ENCODE data around the gene LAMA3.
"Not testable (repeated sequence)": the region's sequence is repeated elsewhere in the genome, so short reads cannot be mapped to it uniquely, and the experiment has no call there.

The LAMA3 gene

DNA sequence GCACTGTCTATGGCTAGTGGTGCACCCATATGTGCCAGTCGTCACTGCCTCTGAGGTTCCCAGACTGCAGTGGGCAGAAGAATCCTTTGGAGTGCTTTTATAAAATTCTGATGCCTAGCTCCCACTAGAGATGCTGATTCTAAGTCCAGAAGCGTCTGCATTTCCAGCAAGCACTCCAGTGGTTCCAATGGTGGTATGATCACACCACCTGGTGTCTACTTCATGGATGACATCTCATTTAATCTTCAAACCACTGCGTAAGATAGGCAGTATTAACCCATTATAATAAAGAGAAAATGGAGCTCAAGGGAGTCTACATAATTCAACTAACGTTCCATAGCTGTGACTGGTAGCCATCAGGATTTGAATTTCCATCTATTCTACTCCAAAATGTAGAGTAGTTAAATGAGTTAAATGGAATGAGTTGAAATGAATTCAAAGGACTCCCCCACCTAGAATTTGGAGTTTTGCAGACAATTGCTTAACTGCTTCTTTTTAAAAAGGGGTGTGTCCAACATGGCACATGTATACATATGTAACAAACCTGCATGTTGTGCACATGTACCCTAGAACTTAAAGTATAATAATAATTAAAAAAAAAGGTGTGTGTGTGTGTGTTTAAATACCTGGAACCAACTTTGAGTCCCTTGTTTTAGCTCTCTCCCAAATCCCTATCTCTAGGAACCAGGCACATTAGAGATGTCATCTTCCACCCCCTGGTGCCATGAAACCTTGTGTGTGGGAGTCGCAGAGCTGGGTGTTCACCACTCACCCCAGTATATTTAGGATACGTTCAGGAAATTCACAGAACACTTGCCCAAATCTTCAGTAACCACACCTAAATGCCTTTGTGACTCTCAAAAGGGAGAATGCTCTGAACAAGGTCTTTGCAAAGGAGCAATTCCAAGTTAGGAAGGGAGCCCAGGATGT, 14.1 kb downstream of the LAMA3 start:
- DNase-seq (ENCODE audit: low read depth in 3 of 3) = no peak

DNA sequence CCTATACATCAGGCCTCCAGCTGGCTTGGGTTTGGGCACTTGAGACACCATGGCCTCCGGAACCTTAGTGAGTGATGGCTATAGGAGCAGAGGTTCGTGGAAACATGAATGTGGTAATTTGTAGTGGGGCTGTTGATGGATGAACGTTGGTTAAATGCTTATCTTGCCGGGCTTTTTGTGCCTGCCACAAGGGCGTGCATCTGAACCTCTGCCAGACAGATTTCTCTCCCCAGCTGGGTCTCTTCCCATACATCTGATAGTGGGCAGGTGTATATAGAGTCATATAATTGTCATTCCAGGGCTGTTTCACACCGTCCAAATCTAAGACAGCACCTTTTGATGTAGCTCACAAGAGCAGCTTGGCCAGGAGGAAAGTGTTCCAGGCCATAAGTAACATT, 14.7 kb downstream of the LAMA3 start:
- DNase-seq (ENCODE audit: low read depth in 3 of 3) = no peak

DNA sequence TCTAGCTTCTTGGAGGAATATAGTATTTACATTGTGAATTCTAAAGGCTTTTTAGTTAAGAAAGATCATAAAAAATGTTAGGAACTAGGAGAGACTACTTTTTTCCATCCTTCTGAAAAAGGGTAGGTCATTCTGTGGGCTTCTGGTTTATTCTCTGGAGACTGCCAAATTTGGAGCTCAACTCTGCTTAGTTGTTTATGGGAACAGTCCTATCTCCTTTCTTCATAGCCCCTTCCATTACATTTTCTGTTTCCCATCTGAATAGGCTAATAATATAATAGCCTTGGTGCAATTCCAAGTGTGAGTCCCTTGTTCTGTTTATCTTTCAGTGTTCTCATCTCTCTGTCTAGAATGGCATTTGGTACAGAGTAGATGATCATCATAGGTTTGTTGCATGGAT, 15.6 kb downstream of the LAMA3 start:
- DNase-seq (ENCODE audit: low read depth in 3 of 3) = no peak

DNA sequence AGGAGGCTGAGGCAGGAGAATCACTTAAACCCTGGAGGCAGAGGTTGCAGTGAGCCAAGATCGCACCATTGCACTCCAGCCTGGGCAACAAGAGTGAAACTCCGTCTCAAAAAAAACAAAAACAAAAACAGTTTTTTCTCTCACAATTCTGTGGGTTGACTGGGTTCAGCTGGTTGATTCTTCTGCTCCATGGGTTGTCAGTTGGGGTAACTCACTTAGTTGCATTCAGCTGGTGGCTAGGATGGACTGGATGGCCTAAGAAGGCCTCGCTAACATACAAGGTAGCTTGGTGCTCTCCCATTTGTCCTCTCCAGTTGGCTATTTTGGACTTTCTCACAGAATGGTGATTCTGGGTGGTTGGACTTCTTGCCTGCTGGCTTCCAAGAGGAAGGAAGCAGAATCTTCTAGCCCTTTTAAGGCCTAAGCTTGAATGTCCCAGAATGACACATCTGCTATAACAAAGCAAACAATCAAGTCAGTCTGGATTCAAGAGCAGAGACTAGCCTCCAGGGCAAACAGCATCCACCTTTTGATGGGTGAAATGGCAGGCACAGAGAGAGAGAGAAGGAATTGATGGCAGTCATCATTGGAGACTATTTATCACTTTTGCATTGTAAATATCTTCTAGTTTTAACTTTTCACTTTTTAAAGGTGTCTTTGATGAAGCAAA, 17.9 kb downstream of the LAMA3 start:
- no peak for DNase-seq (ENCODE audit: low read depth in 3 of 3)

DNA sequence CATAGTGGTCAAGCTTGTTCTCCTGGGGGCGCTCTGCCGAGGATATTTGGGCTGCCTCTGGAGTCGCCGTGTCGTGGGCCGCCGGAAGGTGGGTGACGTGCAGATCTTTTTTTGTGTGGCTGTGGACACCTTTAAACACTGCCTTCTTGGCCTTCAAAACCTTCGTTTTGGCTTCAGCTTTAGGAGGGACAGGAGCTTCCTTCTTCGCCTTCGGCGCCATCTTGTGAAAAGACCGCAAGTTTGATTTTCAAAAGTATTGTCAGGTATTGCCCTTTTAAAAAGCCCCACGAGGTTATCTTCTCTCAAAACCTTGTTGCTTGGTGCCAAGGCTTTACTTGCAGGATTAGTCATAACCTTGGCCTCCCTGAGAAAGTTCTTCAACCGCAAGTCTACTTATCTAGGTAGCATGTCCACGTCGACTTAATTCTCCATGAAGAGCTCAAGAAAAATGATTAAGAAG, 20.8 kb downstream of the LAMA3 start:
- no peak for DNase-seq (ENCODE audit: low read depth in 3 of 3)

DNA sequence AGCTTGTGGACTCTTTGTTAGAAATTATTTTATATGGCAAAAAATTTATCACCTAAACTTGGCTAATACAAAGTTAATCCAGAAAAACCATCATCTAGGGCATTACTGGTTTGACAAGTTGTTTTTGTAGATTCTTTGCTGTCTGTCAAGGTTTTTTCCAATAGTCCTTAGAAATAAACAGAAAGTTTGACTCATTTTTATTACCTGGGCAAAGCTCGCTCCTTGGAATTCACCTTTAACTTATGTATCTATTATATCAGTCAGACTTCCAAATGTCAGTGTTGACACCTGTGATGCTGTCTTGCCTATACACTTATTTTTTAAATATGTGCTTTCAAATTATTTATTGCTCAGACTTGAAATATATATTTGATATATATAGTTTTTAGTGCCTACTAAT, 21.7 kb downstream of the LAMA3 start:
- no peak for DNase-seq (ENCODE audit: low read depth in 3 of 3)

DNA sequence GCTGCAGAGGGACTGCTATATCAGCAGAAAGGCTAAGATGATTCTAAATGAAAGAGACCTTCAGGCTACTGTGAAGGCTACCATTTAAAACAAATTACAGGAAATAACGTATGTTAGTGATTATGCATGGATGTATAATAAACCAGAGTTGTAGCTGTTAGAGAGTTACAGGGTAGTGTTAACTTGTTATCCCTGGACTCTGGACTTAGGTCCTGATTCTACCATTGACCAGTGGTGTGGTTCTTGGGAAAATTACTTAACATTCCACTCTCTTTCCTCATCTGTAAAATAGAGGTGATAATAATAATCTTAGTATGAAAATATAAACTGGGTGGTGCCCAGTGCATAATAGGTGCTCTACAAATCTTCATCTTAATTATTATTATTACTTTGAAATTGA, 22.2 kb downstream of the LAMA3 start:
- DNase-seq (ENCODE audit: low read depth in 3 of 3) = no peak

DNA sequence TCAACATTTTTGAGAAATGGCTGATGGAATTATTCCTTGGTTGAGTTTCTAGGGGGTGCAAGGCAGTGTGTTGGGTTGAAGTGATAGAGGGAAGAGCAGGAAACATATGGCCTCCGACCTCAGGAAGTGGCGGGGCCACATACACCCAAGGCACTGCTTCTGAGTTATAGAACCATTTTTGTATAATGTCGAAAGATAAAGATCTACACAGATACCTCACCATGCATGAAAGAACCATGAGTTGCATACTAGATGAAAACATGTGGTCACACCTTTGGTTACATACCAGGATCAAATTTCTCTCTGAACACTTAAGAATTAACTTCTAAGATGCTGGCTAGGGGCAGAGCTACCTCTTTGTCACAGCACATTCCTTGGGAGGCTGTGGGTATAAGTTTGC, 23.2 kb downstream of the LAMA3 start:
- DNase-seq (ENCODE audit: low read depth in 3 of 3) = no peak

DNA sequence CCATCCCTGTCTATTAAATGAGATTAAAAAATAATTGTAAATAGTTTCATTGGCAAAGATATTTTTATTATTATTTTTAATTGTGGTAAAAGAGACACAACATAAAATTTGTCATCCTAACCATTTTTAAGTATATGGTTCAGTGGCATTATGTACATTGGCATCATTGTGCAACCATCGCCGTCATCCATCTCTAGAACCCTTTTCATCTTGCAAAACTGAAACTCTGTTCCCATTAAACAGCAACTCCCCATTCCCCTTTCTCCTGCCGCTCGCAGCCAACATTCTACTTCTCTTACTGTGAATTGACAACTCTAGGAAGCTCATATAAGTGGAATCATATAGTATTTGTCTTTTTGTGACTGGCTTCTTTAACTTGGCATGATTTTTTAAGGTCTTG, 25.3 kb downstream of the LAMA3 start:
- no peak for DNase-seq (ENCODE audit: low read depth in 3 of 3)

DNA sequence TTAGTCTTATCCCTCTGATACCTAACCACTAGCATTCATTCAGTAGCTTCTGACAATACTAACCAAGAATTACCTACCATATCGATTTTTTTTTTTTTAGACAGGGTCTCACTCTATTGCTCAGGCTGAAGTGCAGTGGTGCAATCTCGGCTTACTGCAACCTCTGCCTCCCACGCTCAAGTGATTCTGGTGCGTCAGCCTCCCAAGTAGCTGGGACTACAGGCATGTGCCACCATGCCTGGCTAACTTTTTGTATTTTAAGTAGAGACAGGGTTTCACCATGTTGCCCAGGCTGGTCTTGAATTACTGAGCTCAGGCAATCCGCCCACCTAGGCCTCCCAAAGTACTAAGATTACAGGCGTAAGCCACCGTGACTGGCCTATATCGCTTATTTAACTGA, 26.8 kb downstream of the LAMA3 start:
- DNase-seq (ENCODE audit: low read depth in 3 of 3) = not testable (repeated sequence)

DNA sequence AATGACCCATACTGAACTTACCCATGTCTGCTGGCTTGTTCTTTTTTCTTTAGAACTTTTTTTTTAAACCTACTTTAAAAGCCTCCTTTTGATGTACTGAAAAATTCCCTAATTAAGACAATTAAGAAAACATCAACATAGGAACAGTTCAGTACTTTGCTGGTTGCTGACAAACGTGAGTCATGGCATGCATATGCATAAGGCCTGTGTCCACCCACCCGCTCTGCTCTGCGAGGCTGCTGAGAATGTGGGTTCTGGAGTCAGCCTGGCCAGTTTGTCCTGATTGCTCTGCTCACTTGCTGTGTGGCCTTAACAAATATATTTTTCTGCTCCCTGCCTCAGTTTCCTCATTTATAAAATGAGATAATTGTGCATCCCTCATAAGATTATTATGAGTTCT, 27.3 kb downstream of the LAMA3 start:
- no peak for DNase-seq (ENCODE audit: low read depth in 3 of 3)

DNA sequence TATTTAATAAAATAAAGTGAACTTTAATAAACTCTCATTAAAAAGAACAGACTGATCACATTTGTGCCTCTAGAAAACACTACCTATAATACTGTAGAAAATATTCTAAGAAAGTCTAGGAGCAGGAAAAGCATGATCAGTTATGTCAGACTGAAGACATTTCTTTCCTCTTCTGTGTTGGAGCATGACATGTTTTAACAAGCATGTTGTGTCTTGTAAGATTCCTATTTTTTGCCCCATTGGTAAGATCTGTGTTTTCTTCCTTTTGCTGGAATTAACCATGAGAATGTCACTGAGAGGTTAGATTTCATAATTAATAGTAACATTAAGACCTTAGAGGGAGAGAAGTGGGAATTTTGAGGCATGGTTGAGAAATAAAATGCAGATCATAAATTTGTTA, 27.7 kb downstream of the LAMA3 start:
- no peak for DNase-seq (ENCODE audit: low read depth in 3 of 3)

DNA sequence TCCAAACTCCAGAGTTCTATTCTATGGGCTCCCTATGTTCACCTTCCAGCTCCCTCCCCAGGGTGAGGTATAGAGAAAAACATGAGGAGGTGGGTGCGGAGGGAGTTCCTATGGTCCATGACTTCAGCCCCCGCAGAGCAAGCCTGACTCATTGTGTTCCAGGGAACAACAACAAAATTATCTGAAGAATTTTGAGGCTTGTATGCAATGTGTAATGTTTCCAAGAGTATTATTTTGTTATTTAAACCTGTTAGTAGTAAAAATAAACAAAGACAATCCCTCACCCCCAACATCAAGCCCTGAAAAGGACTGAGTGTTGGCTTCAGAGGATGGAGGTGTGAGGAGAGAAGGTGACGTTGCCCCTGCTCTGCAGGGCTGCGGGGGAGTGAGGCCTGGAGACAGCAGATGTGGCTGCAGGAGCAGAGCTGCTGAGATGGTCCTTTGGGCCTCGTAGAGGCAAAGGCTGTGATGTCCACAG, 29.0 kb downstream of the LAMA3 start:
- no peak for DNase-seq (ENCODE audit: low read depth in 3 of 3)

DNA sequence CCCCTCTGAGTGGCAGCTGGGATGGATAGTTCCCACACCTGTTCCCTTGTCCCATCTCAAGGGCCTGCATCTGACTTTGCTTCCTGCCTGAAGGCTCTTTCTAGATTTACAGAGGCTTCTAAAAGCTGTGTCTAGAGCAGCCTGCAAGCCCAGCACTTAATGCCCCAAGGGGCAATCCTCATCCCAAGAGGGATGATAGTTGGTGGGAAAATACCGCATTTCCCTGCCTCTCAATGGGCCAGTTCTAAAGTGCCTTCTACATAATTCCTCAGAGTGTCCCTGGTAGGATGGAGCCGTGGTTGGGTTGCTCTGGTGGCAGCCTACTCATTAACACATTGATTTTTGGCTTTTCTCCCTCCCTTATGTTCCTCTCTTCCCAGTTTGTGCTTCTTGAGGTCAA, 29.5 kb downstream of the LAMA3 start:
- no peak for DNase-seq (ENCODE audit: low read depth in 3 of 3)

DNA sequence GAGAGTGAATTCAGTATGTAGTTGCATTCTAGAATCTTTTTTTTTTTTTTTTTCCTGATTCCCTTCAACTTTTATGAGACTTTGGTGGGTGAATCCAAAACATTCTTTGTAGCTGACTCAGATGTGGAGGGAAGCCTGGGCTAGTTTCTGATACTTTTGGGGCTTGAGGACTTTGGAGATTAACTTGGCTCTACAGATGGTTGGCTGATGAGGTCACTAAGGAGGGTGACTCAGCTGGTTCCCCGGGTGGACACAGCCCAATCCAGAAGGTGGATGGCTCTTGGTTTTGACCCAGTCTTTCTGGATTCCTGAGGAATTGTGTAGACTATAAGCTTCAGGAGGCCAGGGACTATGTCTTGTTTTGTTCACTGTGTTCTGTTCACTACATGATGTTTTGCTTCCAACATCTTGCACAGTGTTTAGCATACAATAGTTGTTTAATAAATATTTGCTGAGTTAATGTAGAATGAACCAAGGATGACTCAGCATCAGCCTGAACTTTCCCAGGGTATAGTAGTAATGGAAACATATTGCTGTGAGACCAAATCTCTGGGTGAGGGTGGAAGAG, 30.5 kb downstream of the LAMA3 start:
- DNase-seq (ENCODE audit: low read depth in 3 of 3) = no peak

DNA sequence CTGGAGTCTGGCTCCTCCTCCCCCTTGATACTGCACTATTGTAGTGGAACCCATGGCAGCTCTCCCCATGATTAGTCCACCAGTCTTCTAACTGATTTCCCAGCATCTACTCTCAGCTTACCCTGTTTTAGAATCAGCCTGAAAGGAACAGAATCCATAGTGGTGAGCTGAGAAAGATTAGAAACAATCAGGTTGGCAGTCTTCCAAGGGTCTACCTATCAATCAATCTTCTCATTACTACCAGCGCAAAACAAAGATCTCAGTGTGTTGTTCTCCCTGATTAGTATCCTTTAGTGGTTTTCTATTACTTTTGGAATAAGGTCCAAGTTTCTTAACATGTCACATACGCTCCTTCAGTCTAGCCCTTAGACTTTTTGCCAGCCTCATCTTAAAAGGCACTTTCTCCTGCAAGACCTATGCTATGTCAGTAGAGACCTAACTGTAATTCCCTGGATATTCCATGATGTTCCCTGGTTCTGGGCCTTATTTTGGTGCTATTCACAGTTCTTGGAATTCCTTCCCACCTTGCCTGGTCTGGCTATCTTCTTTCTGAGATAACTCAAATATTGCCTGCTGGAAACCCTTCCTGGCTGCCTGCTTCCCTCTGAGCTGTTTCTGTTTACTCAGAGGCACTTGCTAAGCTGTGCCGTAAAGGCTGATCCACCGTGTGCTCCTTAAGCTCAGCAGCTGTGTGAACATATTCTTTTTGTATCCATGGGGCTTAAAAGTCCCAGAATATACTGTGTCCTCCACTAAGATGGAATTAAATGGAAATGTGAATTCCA, 32.6 kb downstream of the LAMA3 start:
- DNase-seq (ENCODE audit: low read depth in 3 of 3) = no peak

DNA sequence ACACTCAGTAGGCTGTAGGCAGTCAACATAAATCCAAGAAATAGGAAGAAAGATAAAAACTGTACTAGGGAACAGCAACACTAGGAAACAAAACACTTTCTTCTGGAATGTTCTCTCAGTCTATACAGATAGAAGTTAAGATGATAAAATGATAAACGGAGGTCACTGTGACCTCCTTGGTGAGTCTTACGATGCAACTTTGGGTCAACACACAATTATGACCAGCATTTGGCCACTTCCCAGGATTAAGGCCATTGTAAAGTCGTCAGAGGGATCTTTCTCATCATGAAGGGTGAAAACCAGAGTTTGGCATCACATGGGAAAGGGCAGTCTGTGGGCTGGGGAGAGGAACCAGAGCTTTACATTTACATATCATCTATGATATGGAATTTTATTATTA, 33.4 kb downstream of the LAMA3 start:
- no peak for DNase-seq (ENCODE audit: low read depth in 3 of 3)

DNA sequence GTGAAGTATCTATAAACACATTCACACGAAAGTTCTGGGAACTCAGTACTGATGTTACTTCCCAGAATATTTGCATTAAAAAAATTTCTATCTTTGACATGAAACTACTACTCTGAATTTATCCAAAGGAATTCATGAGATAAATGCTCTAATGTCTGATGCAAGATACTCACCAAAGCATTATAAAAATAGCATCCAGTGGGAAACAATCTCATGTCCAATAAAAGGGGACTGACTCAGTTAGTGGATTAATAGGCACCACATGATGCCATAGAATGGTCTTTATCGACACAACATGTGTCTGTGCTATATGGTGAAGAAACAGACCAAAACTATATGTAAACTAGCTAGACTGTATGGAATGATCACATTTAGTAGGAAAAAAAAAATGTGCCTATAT, 33.9 kb downstream of the LAMA3 start:
- no peak for DNase-seq (ENCODE audit: low read depth in 3 of 3)

DNA sequence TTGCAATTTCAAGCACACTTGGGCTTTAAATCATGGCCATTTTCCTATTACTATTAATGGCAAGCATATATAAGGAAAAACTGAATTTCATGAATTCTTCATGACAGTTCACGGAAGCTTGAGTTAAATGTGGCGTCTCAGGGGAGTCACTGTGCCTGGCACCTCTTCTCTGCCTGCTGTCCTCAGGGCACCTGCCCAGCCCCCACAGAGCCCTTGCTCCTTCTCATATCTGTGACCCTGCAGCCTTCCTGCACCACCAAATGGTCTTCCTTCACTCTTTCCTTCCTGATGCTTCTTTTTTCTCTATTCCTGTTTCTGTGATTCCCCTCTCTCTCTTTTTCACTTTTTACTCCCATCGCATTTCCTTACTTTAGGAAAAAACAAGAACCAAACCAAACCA, 35.4 kb downstream of the LAMA3 start:
- no peak for DNase-seq (ENCODE audit: low read depth in 3 of 3)

DNA sequence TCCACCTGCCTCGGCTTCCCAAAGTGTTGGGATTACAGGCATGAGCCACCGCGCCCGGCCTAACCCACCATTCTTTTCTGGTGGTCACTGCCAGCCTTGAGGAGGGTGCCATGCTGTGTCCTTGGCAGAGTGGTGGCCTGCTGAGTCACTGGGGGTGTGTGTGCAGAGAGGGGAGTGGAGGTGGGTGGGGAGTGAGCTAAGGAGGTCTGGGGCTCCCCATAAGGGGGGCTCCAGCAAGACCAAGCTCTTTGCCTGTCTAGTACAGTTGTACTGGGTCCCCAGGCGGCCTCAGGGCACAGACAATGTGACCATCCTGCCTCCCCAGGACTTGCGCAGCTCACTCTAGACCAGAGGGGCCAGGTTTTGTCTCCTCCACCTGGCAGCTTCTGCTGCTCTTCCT, 36.1 kb downstream of the LAMA3 start:
- DNase-seq (ENCODE audit: low read depth in 3 of 3) = no peak

DNA sequence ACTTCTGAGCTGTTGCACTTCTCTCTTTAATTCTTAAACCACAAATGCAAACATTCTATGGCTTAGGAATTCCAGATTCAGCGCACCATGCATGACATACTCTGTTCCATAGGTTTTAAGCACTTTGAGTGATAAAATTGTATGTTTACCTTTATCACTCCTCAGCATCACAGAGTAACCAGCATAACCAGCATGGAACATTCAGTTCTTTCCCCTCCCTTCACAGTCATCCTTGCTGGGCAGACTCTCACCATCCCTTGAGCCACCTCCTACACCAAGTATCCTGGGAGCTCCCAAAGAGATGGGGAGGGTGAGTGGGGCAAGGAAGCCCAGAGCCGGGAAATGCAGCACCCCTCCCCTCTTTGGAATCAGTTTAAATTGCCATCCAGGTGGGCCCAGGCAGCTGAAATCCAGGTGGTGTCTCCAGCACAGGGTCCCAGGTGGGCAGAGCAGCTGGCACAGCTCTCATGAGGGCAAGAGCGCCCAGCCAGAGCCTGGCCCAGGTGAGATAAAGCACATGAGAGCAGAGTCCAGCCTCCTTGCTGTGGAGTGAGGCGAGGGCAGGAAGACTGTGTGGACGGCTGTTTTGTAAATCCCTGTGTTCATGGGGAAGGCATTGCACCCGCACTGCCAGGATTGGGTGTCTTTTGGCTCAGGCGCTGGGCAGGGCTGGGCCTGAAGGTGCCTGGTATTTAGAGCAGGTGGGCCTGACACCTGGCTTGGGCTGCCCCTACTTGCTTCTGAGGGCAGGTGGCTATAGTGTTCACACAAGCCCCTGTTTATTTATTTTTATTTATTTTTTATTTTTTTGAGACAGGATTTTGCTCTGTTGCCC, 36.8 kb downstream of the LAMA3 start:
- no peak for DNase-seq (ENCODE audit: low read depth in 3 of 3)
